Transverse colon (tissue), 4 donors: ENCODE results near the gene TOP2A. TPM values are rescaled to one million over a fixed set of nuclear protein-coding genes. Genes with fewer than 3 reads are reported as not detected.

Experiments
- DNase-seq: peaks from one replicate; pipeline ENCODE4 v3.0.0-alpha.2; 2019
- H3K27ac ChIP-seq, 4 donors: fragments of 200-600 bp; sonication (generic); 2 replicates each; pipeline ENCODE4 v1.5.1; 2016 to 2018; ENCODE audit warnings: inconsistent platforms in 4 of 4
- H3K27me3 ChIP-seq: fragments of 200-600 bp; sonication (generic); 2 replicates; pipeline ENCODE4 v1.5.1; 2017; ENCODE audit warnings: inconsistent platforms
- H3K36me3 ChIP-seq, 4 donors: fragments of 200-600 bp; sonication (generic); 2 replicates each; pipeline ENCODE4 v1.5.1; 2017 to 2019; ENCODE audit warnings: inconsistent platforms in 4 of 4
- H3K4me1 ChIP-seq, 4 donors: fragments of 200-600 bp; sonication (generic); 2 replicates each; pipeline ENCODE4 v1.5.1; 2017 to 2020; ENCODE audit warnings: inconsistent platforms in 4 of 4
- H3K4me3 ChIP-seq, 4 donors: fragments of 200-600 bp; sonication (generic); 1 replicate in 1 of 4; 2 replicates in 3 of 4; pipeline versions ENCODE4 v1.5.1 to v1.6.1; 2017 to 2019; ENCODE audit warnings: inconsistent platforms in 4 of 4
- H3K9me3 ChIP-seq, 2 donors: fragments of 200-600 bp; sonication (generic); 2 replicates each; pipeline ENCODE4 v1.5.1; 2017 to 2019; ENCODE audit warnings: inconsistent platforms in 2 of 2
- EP300 ChIP-seq: sonication (generic); formaldehyde crosslinking; IDR thresholded peaks from one replicate; pipeline ENCODE4 v1.6.1; 2017; ENCODE audit warnings: antibody characterized with exemption, low read depth
- POLR2A ChIP-seq: fragments of 450-650 bp; IDR thresholded peaks from one replicate; pipeline ENCODE4 v1.6.1; 2016; ENCODE audit warnings: antibody characterized with exemption, mild to moderate bottlenecking, moderate library complexity
- POLR2AphosphoS5 ChIP-seq, 3 donors: sonication (generic); formaldehyde crosslinking; IDR thresholded peaks; one replicate each; pipeline ENCODE4 v1.6.1; 2016; ENCODE audit warnings: antibody characterized with exemption in 3 of 3
- WGBS, 2 donors: methylation state at CpG; one replicate each; pipeline ENCODE4 v1.1.5; 2018; ENCODE audit warnings: low coverage in 1 of 2; 5-methylcytosine and 5-hydroxymethylcytosine counted together
- in situ Hi-C, 4 donors: fragments of 200-750 bp; cut with MboI; loops; one replicate each; pipeline versions ENCODE4 v1.15.0 to v1.15.1; 2017; ENCODE audit warnings: low sequenced_read_pairs in 3 of 4, low pct_ligation_motif_present in 1 of 4, low pct_unique_long_range_greater_than_20kb in 1 of 4
- intact Hi-C: fragments of 100-400 bp; cut with DNase I; formaldehyde crosslinking; loops from one replicate; pipeline ENCODE4 v1.15.1; 2023; ENCODE audit warnings: low total_unique reads
- total RNA-seq, 4 donors: library from RNA; depleted of rRNA; stranded (reverse); fragments of >200 nt; gene quantifications; one replicate each; pipeline ENCODE4 v1.1.0, GENCODE V29; 2016
- TF ChIP-seq, protein P1 (sequence below), 5 experiments: fragments of 200-600 bp in 3 of 5; fragments of 450-650 bp in 2 of 5; sonication (generic) in 3 of 5; IDR thresholded peaks; 1 replicate in 2 of 5; 2 replicates in 3 of 5; pipeline ENCODE4 v1.5.1; 2016 to 2017; ENCODE audit warnings: antibody characterized with exemption in 5 of 5, inconsistent platforms in 3 of 5, mild to moderate bottlenecking in 2 of 5, moderate library complexity in 1 of 5

TOP2A gene
- total RNA-seq, 4 donors from 2014 or later: 0.37 to 25.5 (median 7.5) TPM

DNA sequence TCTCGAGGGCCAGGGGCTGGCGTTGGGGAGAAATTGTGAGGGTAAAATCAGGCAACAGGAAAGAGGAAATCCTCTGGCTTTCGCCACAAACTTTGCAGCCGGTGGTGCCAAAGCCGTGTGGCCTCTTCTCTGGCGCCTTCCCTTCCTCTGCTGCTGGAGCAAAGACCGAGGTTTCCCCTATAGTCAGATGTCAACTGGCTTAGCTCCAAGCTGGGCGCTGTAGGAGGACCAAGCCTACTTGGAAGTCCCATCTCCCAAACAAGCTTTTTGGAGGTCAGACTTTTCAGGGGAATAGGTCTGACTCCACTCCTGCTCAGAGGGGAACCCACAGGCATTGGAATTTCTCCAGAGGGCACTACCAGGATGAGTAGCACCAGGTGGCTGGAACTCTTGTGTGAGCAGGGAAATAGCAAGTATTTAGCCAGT is 30.5 kb upstream of the TOP2A start:
- DNase-seq: peak; percentile 54
- Histone ChIP-seq H3K27me3 (no peaks in the 10 kb centered on the region), H3K4me1 (peaks cover 48 to 90% (median 77%) of the 10 kb centered on the region in 4 donors), H3K4me3 (peak overlapping the region in 1 of 4 donors; percentile 24), H3K27ac (peak overlapping the region; percentile 94 to 98 (median 96)), H3K36me3 (peaks cover 0 to 5% (median 0%) of the 10 kb centered on the region in 4 donors), H3K9me3 (no peaks in the 10 kb centered on the region)
- intact Hi-C loops (no loop called here), in situ Hi-C loops (loop anchor here in 2 of 4 donors (25.0 kb wide), 1 partner anchor 89 kb away; no protein-coding TSS in a partner anchor)
- TF ChIP-seq EP300: no peak
- no peak for TF ChIP-seq POLR2A
- TF ChIP-seq POLR2AphosphoS5 (IDR thresholded peaks at IDR 0.05): no peak
- TF ChIP-seq, protein P1, sequence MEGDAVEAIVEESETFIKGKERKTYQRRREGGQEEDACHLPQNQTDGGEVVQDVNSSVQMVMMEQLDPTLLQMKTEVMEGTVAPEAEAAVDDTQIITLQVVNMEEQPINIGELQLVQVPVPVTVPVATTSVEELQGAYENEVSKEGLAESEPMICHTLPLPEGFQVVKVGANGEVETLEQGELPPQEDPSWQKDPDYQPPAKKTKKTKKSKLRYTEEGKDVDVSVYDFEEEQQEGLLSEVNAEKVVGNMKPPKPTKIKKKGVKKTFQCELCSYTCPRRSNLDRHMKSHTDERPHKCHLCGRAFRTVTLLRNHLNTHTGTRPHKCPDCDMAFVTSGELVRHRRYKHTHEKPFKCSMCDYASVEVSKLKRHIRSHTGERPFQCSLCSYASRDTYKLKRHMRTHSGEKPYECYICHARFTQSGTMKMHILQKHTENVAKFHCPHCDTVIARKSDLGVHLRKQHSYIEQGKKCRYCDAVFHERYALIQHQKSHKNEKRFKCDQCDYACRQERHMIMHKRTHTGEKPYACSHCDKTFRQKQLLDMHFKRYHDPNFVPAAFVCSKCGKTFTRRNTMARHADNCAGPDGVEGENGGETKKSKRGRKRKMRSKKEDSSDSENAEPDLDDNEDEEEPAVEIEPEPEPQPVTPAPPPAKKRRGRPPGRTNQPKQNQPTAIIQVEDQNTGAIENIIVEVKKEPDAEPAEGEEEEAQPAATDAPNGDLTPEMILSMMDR (IDR thresholded peaks at IDR 0.05): no peak
- 6 to 17% methylated on average over 2 to 8 of the region's 8 CpGs for WGBS, 2 donors

DNA sequence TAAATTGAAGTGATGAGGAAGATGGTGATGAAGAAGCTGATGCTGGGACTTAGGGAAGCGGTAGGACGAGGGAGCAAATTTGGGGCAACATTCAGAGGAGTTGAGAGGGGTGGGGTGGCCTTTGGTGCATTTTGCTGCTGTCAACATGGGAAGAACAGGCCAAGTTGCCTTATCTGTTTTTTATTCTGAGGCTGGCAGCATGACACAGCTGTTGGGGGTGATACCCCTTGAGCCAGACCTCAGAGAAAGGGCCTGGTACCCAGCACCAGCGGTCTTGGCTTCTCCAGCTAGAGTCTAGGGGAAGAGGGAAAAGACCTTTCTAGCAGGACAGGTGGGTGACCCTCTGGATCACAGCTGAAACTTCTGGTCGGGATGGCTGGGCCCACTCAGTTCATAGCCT is 30.1 kb upstream of the TOP2A start:
- no peak for TF ChIP-seq POLR2AphosphoS5 (IDR thresholded peaks at IDR 0.05)
- TF ChIP-seq, protein P1 (IDR thresholded peaks at IDR 0.05): no peak
- no peak for TF ChIP-seq EP300
- TF ChIP-seq POLR2A: no peak
- intact Hi-C loops: no loop called here
- no peak for DNase-seq
- Histone ChIP-seq H3K27ac (peak overlapping the region; percentile 94 to 98 (median 96)), H3K9me3 (no peaks in the 10 kb centered on the region), H3K4me1 (peaks cover 50 to 87% (median 75%) of the 10 kb centered on the region in 4 donors), H3K4me3 (peak overlapping the region in 2 of 4 donors; percentile 4 to 24), H3K27me3 (no peaks in the 10 kb centered on the region), H3K36me3 (peaks cover 0 to 1% (median 0%) of the 10 kb centered on the region in 4 donors)
- WGBS, 2 donors: 60 to 63% methylated on average over 2 to 4 of the region's 4 CpGs
- in situ Hi-C loops: loop anchor here in 2 of 4 donors (25.0 kb wide), 1 partner anchor 89 kb away; no protein-coding TSS in a partner anchor

GRCh38 chr17:40447148-40447644 is 29.5 kb upstream of the TOP2A start:
- in situ Hi-C loops (loop anchor here in 2 of 4 donors (25.0 kb wide), 1 partner anchor 90 kb away; no protein-coding TSS in a partner anchor), intact Hi-C loops (no loop called here)
- peak overlapping the region in 2 of 4 donors; percentile 14 to 24 for H3K4me3 ChIP-seq
- H3K36me3 ChIP-seq: no peaks in the 10 kb centered on the region
- no peak for TF ChIP-seq EP300
- TF ChIP-seq POLR2A: no peak
- TF ChIP-seq POLR2AphosphoS5 (IDR thresholded peaks at IDR 0.05): peak in 2 of 3 donors; percentile 13 to 43
- TF ChIP-seq, protein P1 (IDR thresholded peaks at IDR 0.05): no peak
- peak overlapping the region; percentile 94 to 98 (median 96) for H3K27ac ChIP-seq
- no peaks in the 10 kb centered on the region for H3K27me3 ChIP-seq
- WGBS, 2 donors: 48 to 49% methylated on average over 5 to 8 of the region's 8 CpGs
- DNase-seq: no peak
- peaks cover 54 to 87% (median 73%) of the 10 kb centered on the region in 4 donors for H3K4me1 ChIP-seq
- H3K9me3 ChIP-seq: no peaks in the 10 kb centered on the region

- H3K9me3 ChIP-seq: no peaks in the 10 kb centered on the region
Measured at GRCh38 chr17:40445751-40446468, 28.2 kb upstream of the TOP2A start.

More at GRCh38 chr17:40445751-40446468, 28.2 kb upstream of the TOP2A start:
- in situ Hi-C loops (loop anchor here in 2 of 4 donors (25.0 kb wide), 1 partner anchor 91 kb away; no protein-coding TSS in a partner anchor), intact Hi-C loops (no loop called here)
- H3K36me3 ChIP-seq: no peaks in the 10 kb centered on the region
- no peak for DNase-seq
- no peaks in the 10 kb centered on the region for H3K27me3 ChIP-seq
- 27 to 50% methylated on average over 4 to 11 of the region's 11 CpGs for WGBS, 2 donors
- H3K4me3 ChIP-seq: peak overlapping the region; percentile 32 to 74 (median 66)
- H3K27ac ChIP-seq: peak overlapping the region; percentile 94 to 98 (median 96)
- peaks cover 49 to 85% (median 66%) of the 10 kb centered on the region in 4 donors for H3K4me1 ChIP-seq
- no peak for TF ChIP-seq POLR2AphosphoS5 (IDR thresholded peaks at IDR 0.05)
- TF ChIP-seq, protein P1 (IDR thresholded peaks at IDR 0.05): peak in 4 of 5 experiments; percentile 8 to 54 (median 32)
